SKM-1 treated with dmso at 0.1 percent for 144 hours (cell line): Measurements from ENCODE around the gene GMIP.
A peak's percentile ranks its signal among the peaks of the same experiment; 100 is the strongest.
"Not testable (repeated sequence)": the region's sequence is repeated elsewhere in the genome, so short reads cannot be mapped to it uniquely, and the experiment has no call there.

ENCODE experiments used
- DNase-seq: peaks from one replicate; lab custom pipeline; 2025; ENCODE audit not compliant: unreplicated experiment; lab: John Stamatoyannopoulos, UW

Gene GMIP

GRCh38 chr19:19613506-19613905 lies 30.0 kb downstream of the GMIP start:
- no peak for DNase-seq

GRCh38 chr19:19610376-19611202 lies 32.9 kb downstream of the GMIP start:
- DNase-seq: no peak

- not testable (repeated sequence) for DNase-seq
Measured at GRCh38 chr19:19606686-19607085, 36.8 kb downstream of the GMIP start.

- no peak for DNase-seq
Measured at GRCh38 chr19:19606021-19606420, 37.4 kb downstream of the GMIP start.

- no peak for DNase-seq
Measured at GRCh38 chr19:19602713-19603324, 40.6 kb downstream of the GMIP start.

DNA sequence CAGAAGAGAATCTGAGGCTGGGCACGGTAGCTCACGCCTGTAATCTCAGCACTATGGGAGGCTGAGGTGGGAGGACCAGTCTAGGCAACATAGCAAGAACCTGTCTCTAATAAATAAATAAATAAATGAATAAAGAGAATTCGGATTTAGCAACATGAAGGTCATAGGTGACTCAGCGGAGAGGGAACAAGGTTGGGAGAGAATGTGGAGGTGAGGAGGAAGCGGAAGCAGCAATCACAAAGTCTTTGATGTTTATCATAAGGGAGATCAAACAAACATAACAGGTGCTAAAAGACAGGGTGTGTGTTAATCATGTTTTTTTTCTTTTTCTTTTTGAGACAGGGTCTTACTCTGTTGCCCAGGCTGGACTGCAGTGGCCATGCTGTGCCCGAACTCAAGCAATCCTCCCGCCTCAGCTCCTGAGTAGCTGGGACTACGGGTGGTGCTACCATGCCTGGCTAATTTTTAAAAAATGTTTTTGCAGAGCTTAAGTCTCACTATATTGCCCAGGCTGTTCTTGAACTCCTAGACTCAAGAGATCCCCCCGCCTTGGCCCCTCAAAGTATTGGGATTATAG lies 41.2 kb downstream of the GMIP start:
- DNase-seq: no peak

- no peak for DNase-seq
Measured at GRCh38 chr19:19600793-19601330, 42.6 kb downstream of the GMIP start.

DNA sequence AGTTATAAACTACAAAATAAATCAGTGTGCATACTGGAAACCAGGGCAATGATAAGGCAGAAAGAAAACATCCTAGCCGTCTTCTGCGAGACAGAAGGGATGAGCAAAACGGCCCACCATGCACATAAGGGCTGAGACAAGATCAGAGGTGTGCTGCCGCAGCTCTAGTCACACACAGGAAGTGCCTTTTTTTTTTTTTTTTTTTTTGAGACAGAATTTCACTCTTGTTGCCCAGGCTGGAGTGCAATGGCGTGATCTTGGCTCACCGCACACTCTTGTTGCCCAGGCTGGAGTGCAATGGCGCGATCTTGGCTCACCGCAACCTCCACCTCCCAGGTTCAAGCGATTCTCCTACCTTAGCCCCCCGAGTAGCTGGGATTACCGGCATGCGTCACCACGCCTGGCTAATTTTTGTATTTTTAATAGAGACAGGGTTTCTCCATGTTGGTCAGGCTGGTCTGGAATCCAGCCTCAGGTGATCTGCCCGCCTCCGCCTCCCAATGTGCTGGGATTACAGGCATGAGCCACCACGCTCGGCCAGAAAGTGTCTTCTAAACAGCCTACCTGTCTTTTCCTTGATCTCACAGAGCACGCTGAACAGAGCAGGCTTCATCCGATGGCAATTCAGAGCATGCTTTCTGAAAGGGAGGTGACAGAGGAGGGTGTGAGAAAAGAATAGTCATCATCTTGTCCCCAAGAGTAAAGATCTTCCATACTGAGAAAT lies 44.6 kb downstream of the GMIP start:
- not testable (repeated sequence) for DNase-seq

DNA sequence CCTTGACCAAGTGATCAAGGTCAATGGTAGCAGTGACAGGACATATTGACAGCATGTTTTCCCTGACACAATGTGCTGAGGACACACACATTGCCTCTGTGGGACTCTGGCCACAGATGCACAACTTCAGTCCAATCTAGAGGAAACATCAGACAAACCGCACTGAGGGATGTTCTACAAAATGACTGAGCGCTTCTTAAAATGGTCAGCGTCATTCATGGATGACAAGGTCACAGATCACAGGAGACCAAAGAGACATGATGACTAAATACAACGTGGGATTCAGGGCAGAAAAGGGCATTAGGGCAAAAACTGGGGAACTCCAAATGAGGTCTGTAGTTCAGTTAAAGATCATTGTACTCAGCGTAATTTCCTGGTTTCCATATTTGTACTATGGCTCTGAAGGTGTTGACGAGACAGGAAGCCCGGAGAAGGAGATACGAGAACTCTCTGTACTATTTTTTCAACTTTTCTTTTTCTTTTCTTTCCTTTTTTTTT lies 45.6 kb downstream of the GMIP start:
- DNase-seq: no peak

DNA sequence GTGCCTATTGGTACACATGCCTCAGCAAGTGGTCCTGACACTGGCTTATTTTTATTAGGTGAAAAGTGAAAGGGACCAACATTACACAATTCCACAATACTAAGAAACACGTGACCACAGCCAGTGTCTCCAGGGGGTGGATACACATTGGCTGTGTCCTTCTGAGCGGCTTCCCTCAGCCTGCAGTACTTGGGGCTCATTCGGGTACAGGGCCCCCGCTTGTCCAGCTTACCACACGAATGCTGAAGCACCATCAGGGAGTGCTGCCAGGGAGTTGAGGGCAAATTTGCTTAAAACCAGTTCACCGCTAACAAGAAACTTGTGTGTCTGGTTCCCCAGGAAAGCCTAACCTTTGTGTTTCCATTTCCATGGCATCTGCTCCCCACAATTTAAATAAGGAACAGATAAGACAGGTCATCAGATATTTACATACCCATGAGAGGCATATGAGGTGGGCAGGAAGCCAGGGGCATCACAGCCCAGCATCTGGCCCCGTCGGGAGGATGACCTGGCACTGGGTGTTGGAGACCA lies 48.2 kb downstream of the GMIP start:
- no peak for DNase-seq

DNA sequence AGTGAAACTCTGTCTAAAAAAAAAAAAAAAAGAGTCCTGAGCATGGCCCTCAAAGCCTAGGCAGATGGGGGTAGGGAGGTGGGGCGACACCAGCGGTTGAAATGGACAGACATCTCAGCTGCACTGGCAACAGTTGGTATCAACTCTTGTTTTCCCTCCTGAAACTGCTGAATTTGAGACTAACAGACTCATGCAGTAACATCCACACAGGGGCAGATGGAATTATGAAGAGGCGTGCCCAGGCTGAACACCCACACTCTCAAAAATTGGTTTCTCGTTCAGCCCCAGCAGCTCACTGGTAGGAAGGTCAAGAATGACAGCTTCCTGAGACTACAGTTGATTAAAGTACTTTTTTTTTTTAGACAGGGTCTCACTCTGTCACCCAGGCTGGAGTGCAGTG lies 49.1 kb downstream of the GMIP start:
- no peak for DNase-seq

DNA sequence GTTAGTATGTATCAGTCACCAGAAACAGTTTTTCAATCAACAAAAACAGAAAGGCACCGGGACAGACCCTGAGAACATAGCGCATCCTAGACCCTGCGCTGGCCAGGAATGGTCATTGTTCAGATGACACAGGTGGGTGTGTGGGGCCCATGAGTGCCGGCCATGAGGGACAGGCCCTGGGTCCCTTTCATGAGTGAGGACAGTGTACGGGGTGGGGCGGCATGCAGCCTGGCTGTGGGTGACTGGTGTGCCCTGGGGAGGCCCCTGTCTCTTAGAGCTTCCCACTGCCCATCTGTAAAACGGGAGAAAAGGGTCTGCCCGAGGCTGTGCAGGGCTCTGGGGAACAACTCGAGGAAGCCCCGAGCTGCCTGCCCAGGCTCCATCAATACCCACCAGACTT lies 50.8 kb downstream of the GMIP start:
- DNase-seq: no peak

DNA sequence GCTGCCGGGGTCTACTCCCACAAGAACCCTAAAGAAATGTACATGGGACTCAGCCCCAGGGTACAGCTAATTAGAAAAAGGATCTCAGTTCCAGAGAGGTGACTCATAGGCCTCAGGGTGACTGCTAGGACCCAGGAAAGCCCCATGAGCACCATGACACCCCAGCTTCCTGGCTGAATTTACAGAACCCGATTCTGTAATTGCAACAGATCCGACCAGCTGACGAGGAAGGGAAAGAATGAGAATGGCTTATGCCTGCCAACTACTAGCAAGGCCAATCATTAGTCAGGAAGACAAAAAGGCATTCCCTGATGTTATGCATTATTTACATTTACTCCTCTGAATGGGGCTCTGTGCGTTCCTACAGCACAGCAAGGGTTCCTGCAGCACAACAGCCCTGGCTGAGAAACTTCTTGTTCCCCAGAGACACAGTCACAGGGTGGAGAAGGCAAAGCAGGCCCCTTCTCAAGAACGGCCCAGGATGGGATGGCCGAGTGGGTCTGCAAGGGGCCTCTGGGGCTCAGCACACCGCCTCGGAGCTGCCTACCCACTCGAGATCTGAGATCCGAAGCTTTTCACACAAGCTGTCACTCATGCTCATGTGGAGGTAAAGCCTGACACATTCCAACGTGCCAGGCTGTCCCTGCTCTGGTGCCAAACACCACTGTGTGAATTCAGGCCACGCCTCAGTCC lies 52.2 kb downstream of the GMIP start:
- DNase-seq: peak; percentile 31

- DNase-seq: no peak
Measured at GRCh38 chr19:19588546-19588945, 54.9 kb downstream of the GMIP start.

DNA sequence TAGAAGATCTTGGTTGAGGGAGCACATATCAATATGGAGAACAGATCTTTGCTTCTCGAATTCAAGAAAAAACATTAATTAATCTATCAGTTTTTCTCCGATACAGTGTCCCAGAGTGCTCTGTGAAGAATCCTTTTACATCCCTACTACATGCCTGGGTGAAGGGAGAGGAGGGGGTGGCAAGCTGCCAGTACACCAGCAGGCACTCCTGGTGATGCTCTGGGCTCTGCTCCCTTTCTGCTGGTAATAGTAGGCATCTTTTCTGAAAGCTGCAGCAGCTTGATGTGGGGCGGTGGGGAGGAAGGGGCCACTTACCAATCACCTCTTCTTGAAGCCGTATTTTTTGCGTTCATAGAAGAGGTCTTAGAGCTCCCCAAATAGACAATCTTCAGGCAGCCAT lies 55.7 kb downstream of the GMIP start:
- no peak for DNase-seq

GRCh38 chr19:19584356-19584755 lies 59.1 kb downstream of the GMIP start:
- DNase-seq: no peak

DNA sequence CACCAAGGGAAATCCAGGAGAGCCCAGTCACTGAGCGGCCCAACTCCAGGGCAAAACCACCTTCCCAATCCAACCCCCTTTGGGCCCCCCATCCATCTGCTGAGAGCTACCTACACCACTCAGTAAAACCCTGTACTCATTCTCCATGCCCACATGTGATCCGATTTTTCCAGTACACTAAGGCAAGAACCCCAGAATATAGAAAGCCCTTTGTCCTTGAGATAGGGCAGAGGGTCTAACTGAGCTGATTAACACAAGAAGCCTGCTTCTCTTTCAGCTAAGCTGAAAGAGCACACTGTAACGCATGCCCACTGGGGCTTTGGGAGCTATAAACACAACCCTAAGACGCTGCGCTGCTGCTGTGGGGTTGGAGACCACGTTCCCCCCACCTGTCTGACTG lies 61.0 kb downstream of the GMIP start:
- no peak for DNase-seq

DNA sequence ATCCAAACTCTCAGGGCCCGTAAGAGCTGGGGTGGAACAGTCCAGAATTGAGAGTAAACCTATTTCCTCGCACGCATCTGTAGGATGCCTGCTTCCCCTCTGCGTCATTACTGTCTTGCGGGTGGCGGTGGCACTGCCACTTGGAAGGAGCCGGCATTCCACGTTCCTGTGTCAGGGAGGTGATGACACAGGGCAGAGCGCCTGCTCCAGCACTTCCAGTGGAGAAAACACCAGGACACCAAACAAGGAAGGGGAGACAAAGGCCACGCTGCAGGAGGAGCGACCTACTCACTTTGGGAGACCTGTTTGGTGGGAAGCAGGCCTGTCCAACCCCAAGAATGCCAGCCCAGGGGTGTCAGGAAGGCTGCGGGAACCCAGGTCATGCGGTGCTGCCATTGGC lies 62.1 kb downstream of the GMIP start:
- no peak for DNase-seq

GRCh38 chr19:19580418-19580817 lies 63.0 kb downstream of the GMIP start:
- no peak for DNase-seq
